ENCODE results near the gene TAS2R10.
A peak's percentile ranks its signal among the peaks of the same experiment; 100 is the strongest.
"Not testable (repeated sequence)": the region's sequence is repeated elsewhere in the genome, so short reads cannot be mapped to it uniquely, and the experiment has no call there.

Gene TAS2R10, protein sequence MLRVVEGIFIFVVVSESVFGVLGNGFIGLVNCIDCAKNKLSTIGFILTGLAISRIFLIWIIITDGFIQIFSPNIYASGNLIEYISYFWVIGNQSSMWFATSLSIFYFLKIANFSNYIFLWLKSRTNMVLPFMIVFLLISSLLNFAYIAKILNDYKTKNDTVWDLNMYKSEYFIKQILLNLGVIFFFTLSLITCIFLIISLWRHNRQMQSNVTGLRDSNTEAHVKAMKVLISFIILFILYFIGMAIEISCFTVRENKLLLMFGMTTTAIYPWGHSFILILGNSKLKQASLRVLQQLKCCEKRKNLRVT

GRCh38 chr12:10826258-10826657 is at the start of gene TAS2R10:
Gene TAS2R10, minus strand, starts transcription at chr12:10826358. Its CDS starts 89 bp downstream, at chr12:10826269.
- DNase-seq (ENCODE audit: low read depth): no peak

DNA sequence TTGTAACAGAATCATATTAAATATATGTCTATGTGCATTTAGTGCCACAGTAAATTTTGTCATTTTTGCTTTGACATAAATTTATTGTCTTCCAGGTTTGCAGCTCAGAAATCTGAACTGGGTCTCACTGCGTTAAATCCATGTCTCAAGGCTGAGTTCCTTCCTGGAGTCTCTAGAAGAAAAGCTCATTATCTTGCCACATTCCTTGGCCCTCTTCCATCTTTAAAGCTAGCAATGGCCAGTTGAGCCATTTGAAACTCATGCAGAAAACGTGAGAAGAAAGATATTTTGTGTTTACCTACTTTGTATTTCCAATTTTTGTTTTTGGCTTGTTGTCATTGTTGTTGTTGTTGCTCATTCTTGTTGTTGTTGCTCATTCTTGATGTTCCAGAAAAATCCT is 47.2 kb upstream of the TAS2R10 start:
- peak; percentile 11 for DNase-seq (ENCODE audit: low read depth)

GRCh38 chr12:10867381-10867780 is 41.2 kb upstream of the TAS2R10 start:
- no peak for DNase-seq (ENCODE audit: low read depth)

DNA sequence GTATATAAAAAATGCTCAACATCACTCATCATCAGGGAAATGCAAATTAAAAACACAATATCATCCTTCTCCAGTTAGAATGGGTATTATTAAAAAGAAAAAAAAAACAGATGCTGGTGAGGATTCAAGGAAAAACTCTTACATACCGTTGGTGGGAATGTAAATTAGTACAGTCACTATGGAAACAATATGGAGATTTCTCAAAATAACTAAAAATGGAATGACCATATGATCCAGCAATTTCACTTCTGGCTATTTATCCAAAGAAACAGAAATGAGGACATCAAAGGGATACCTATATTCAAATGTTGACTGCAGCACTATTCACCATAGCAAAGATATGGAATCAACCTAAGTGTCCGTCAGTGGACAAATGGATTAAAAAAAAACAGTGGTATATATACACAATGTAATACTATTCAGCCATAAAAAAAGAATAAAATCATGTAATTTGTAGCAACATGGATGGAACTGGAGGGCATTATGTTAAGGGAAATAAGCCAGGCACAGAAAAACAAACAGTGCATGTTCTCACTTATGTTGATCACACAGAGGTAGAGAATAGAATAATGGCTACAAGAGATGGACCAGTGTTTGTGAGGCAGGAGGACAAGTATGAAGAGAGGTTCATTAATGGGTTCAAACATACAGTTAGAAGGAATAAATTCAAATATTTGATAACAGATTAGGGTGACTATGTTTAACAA is 37.5 kb upstream of the TAS2R10 start:
- DNase-seq (ENCODE audit: low read depth): no peak

- DNase-seq (ENCODE audit: low read depth): no peak
These were observed 35.2 kb upstream of the TAS2R10 start for GRCh38 chr12:10861366-10861765.

DNA sequence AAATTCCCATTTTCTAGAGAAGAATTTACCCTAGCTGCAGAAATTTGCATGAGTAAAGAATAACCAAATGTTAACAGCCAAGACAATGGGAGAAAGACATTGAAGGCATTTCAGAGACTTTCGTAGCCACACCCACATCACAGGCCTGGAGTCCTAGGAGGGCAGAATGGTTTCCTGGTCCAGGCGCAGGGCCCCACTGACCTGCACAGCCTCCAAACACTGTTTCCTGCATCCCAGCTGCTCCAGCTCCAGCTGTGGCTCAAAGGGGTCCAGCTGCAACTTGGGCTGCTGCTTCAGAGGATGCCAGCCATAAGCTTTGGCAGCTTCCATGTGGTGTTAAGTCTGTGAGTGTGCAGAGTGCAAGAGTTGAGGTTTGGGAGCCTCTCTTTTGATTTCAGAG is 29.6 kb upstream of the TAS2R10 start:
- DNase-seq (ENCODE audit: low read depth): no peak

GRCh38 chr12:10853776-10854175 is 27.6 kb upstream of the TAS2R10 start:
- DNase-seq (ENCODE audit: low read depth): no peak

- no peak for DNase-seq (ENCODE audit: low read depth)
These were observed 25.2 kb upstream of the TAS2R10 start for GRCh38 chr12:10851243-10851858.

DNA sequence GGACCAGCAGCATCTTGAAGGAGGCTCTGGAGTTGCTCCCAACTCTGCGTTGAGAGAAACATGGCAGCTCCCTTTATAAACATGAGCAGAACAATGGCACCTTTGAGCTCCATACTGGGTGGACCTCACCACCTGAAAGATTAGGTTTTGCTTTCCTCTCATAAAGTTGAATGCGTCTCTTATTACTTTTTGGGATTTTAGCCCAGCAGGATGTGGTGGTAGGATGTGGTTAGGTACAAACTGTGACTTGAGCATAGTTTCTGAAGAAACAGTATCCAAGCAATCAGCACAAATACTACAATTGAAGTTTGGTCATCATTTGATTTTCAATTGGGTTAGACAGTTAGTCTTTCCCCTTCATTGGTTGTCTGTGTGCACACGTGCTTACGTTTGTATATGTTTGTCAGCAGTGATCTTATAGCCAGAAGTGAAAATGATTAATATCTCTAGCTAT is 23.3 kb upstream of the TAS2R10 start, which contains the start of gene PRR4:
TSS of gene PRR4 (minus strand) at position 51 of the 454 bp plus-strand sequence. CDS start at position 13, 38 bp downstream.
- no peak for DNase-seq (ENCODE audit: low read depth)

GRCh38 chr12:10847744-10848143 is 21.6 kb upstream of the TAS2R10 start:
- DNase-seq (ENCODE audit: low read depth): no peak

- no peak for DNase-seq (ENCODE audit: low read depth)
These were observed 16.7 kb upstream of the TAS2R10 start for GRCh38 chr12:10842862-10843261.

DNA sequence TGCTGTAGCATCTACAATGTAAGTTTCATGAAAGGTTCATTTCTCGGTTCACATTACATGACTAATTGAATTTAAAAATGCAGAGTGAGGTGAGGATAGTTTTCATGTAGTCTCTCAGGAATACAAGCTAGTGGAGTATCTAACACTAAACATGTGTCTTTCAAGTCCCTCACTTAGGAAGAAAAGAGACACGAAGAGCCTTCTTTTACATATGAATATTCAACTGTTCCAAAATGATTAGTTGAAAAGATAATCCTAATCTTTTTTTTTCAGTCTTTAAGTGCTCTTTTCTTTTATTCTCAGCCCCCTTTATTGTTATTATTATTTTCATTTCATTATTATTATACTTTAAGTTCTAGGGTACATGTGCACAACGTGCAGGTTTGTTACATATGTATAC is 12.3 kb upstream of the TAS2R10 start:
- no peak for DNase-seq (ENCODE audit: low read depth)

GRCh38 chr12:10829994-10830393 is 3.8 kb upstream of the TAS2R10 start:
- DNase-seq (ENCODE audit: low read depth): peak; percentile 2

- DNase-seq (ENCODE audit: low read depth): no peak
These were observed 1.2 kb downstream of the TAS2R10 start for GRCh38 chr12:10824957-10825356.

GRCh38 chr12:10811883-10812536 is 14.1 kb downstream of the TAS2R10 start:
- DNase-seq (ENCODE audit: low read depth): no peak

DNA sequence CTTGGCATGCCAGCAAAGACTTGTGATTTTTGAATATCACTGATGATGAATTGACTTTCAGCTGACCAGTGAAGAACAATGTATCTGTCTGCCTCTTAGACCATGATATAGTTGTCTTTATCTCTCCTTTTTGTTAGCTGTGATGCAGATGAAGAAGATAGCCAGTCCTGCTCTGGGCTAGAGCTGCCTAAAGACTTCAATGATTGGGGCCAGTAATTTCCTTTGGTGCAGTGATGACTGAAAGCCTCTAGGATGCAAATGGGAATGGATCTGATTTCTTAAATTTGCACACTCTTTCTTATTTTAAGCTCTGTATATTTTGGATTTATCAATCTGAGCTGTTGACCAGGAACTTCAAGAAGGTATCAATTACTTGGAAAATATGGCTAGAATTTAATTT is 16.1 kb downstream of the TAS2R10 start, which contains the start of gene TAS2R9:
TSS of gene TAS2R9 (minus strand) at position 101 of the 400 bp plus-strand sequence. CDS start at position 8, 93 bp downstream.
- no peak for DNase-seq (ENCODE audit: low read depth)

DNA sequence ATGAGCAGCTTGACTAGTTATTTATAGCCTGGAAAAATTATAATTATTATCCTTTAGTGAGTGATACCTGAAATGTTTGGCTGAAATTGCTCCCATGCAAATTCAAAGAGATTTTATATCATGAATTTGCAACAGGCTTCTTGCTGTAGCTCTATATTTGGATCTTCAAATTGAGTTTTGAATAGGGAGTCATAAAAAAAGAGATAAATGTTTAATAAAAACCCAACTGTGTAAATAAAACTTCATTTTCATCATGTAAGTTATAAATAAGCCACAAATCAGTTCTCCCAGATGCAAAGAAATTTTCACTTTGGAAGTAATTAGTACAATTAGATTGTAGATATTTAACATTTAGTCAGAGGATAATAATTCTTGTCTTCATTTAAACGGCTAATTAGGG is 19.0 kb downstream of the TAS2R10 start, which contains the start of gene TAS2R8:
TSS of gene TAS2R8 (minus strand) at position 101 of the 400 bp plus-strand sequence. CDS start 306 bp downstream, outside the sequence.
- no peak for DNase-seq (ENCODE audit: low read depth)

DNA sequence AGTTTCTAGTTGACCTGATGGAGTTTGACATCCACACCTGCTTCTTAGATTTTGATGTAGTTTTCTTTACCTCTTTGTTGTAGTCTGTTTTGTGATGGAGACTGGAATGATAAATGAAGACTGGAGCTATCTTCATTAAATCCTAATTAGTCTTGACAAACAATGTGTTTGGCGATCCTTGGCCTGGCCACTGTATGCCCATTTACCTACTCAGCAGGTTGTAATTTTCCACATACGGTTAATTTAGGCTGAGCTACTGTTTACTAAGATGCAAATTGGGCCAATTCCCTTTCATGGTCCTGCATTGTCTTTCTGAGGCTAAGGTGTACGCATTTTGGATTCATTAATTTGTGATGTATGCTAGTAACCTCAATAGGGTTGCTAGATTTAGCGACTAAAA is 23.6 kb downstream of the TAS2R10 start, which contains the start of gene TAS2R7:
TSS of gene TAS2R7 (minus strand) at position 41 of the 400 bp plus-strand sequence. CDS start 57 bp downstream, outside the sequence.
- no peak for DNase-seq (ENCODE audit: low read depth)

- DNase-seq (ENCODE audit: low read depth): no peak
These were observed 24.4 kb downstream of the TAS2R10 start for GRCh38 chr12:10801741-10802140.

DNA sequence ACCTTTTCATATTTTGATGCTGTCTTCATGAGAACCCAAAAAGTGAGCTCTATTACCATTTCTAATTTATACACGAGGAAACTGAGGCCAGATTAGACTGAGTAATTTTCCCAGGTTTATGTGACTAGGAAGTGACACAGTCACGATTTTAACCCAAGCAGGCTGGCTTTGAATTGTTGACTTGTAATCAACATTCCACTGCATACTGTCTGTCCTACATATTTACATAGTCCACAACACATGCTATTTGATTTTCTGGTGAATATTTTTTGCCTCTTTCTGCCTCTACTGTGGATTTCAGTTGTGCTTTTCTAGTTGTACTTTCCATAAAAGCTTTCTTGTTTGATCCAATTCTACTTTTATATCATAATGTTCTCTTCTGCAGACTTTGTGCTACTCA is 31.9 kb downstream of the TAS2R10 start:
- DNase-seq (ENCODE audit: low read depth): no peak

DNA sequence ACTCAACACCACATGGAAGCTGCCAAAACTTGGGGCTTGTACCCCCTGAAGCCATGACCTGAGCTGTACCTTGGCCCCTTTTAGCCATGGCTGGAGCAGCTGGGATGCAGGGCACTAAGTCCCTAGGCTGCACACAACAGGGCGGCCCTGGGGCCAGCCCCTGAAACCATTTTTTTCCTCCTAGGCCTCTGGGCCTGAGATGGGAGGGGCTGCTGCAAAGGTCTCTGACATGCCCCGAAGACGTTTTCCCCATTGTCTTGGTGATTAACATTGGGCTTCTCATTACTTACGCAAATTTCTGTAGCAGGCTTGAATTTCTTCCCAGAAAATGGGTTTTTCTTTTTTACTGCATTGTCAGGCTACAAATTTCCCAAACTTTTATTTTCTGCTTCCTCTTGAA is 34.4 kb downstream of the TAS2R10 start:
- not testable (repeated sequence) for DNase-seq (ENCODE audit: low read depth)

DNA sequence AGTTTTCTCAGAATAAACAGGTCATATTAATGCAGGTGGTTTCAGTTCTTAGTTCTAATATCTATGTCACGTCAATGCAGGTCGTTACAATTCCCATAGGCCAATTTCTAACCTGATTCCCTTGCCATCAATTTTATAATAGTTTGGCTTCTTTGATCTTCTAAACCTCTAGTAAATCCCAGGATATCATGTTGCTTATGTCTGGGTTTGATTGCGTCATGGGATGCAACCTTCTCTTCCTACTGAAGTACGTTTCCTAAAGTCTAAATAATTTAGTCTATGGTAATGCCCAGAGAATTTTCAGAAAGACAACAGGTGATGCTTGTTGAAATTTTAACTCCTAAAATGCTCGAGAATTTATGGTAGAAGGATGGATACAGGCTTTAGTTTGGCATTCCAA is 42.9 kb downstream of the TAS2R10 start:
- DNase-seq (ENCODE audit: low read depth): no peak

Measured in GM04503 (cell line).